Heart left ventricle (tissue), 13 donors: ENCODE measurements around the gene SRI.

Experiments used
- CTCF ChIP-seq, 12 donors: fragments of 200-600 bp; sonication (generic) in 4 of 12; IDR thresholded peaks; one replicate each; pipeline versions ENCODE4 v1.5.0 to v1.8.0; 2018 to 2022; ENCODE audit warnings: antibody characterized with exemption in 12 of 12, mild to moderate bottlenecking in 5 of 12
- POLR2A ChIP-seq, 2 donors: fragments of 450-650 bp; IDR thresholded peaks; one replicate each; pipeline ENCODE4 v1.6.1; 2017; ENCODE audit warnings: antibody characterized with exemption in 2 of 2, mild to moderate bottlenecking in 2 of 2, moderate library complexity in 2 of 2
- donor health status: ischemic (EF 13 %, LVEDD 7.1; RV severe dilation, severe dysfunction).
- donor health status: DM: no; HTN: yes; CAD: no.
- donor health status: DM: no; HTN: no; CAD: no.
- donor health status: ischemic (EF 25% LVEDD 6.9; RV normal size, moderate dysfunction).
- donor health status: ischemic (EF 25% LVEDD 5.7; RV mildly dilated, moderate dysfunction).
- donor health status: ischemic (EF 35%, LVEDD 5.7; RV mildly dilated, moderate dysfunction).
- donor health status: nonischemic (EF 11% LVEDD 7.7; RV severe dilation, severe dysfunction).
- donor health status: DM: yes; HTN: yes; CAD: no.
- donor health status: PGD.
- donor health status: ischemic (EF 29% LVEDD 5.4; RV normal size, mild dysfunction).
- donor health status: nonischemic (EF 23%, LVEDD 6.1; RV moderate dilation, normal function).

DNA sequence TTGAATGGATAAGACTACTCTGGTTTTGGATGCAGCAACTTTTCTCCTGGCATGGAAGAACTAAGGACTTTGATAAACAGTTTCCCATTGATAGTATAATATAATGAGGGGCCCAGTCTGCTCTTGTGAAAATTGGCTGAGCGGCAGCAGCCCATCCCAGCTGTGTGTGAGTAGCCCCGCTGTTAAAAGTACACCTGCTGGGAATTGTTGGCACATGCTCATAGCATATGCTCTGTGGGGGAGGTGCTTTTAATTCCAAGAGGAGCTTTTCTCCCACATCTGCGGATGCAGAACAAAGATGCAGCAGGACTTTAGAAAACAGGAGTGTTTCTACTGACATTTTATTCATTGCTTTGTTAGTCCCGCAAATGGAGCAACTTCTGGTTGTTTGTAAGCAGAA lies 19.0 kb downstream of the SRI start:
- TF ChIP-seq CTCF (IDR thresholded peaks at IDR 0.05) (no peak), POLR2A (IDR thresholded peaks at IDR 0.05) (no peak)
